Measurements from ENCODE around the gene RAB3D.

Gene RAB3D

GRCh38 chr19:11293433-11294389 lies 45.7 kb downstream of the RAB3D start:
- DNase-seq = peak; percentile 96

GRCh38 chr19:11291991-11292390 lies 47.5 kb downstream of the RAB3D start:
- DNase-seq = no peak

- DNase-seq = no peak
Measured at GRCh38 chr19:11291415-11291814, 48.0 kb downstream of the RAB3D start.

- DNase-seq = no peak
Measured at GRCh38 chr19:11290256-11290655, 49.2 kb downstream of the RAB3D start.

- no peak for DNase-seq
Measured at GRCh38 chr19:11288349-11288748, 51.1 kb downstream of the RAB3D start.

- DNase-seq = no peak
Measured at GRCh38 chr19:11286312-11286974, 53.0 kb downstream of the RAB3D start.

- DNase-seq = peak; percentile 14
Measured at GRCh38 chr19:11284515-11284914, 54.9 kb downstream of the RAB3D start.

GRCh38 chr19:11281356-11282049 lies 58.0 kb downstream of the RAB3D start:
- no peak for DNase-seq

- DNase-seq = no peak
Measured at GRCh38 chr19:11279505-11280236, 59.8 kb downstream of the RAB3D start.

- no peak for DNase-seq
Measured at GRCh38 chr19:11278670-11279069, 60.8 kb downstream of the RAB3D start.

GRCh38 chr19:11274533-11275086 lies 64.8 kb downstream of the RAB3D start:
- DNase-seq = no peak

- DNase-seq = no peak
Measured at GRCh38 chr19:11273989-11274388, 65.5 kb downstream of the RAB3D start.

GRCh38 chr19:11273296-11273695 lies 66.2 kb downstream of the RAB3D start:
- DNase-seq = no peak
